ENCODE results near the gene FBXL17.

GRCh38 chr5:107855171-107855570, 526.7 kb downstream of the FBXL17 start:
- TF ChIP-seq, protein P1, sequence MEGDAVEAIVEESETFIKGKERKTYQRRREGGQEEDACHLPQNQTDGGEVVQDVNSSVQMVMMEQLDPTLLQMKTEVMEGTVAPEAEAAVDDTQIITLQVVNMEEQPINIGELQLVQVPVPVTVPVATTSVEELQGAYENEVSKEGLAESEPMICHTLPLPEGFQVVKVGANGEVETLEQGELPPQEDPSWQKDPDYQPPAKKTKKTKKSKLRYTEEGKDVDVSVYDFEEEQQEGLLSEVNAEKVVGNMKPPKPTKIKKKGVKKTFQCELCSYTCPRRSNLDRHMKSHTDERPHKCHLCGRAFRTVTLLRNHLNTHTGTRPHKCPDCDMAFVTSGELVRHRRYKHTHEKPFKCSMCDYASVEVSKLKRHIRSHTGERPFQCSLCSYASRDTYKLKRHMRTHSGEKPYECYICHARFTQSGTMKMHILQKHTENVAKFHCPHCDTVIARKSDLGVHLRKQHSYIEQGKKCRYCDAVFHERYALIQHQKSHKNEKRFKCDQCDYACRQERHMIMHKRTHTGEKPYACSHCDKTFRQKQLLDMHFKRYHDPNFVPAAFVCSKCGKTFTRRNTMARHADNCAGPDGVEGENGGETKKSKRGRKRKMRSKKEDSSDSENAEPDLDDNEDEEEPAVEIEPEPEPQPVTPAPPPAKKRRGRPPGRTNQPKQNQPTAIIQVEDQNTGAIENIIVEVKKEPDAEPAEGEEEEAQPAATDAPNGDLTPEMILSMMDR (IDR thresholded peaks at IDR 0.05), result no peak
- TF ChIP-seq POLR2A (IDR thresholded peaks at IDR 0.05) (no peak), POLR2AphosphoS5 (IDR thresholded peaks at IDR 0.05) (no peak)
